ENCODE data around the gene GUCY2C.
"Not testable (repeated sequence)": the region's sequence is repeated elsewhere in the genome, so short reads cannot be mapped to it uniquely, and the experiment has no call there.

The GUCY2C gene

DNA sequence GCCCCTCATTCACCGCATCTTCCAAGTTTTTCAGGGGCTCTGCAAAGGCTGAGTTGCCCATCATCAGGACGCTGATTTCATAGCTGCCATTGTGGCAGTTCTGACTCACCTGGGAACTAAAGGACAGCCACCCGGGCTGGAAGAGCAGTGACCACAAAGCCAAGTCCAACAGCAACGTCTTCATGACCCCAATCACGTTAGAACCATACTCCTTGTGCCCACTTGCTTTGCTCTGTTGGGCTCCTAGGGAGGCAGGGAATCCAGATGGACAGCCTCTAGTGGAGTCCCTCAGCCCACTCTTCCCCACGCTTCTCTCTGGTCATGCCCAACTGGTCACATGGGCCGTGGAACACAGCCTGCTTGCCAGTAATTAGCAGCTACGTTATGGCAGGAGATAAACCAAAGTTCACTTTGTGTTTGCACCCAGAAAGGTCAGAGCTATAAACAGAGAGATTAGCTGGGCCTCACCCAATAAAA lies at the start of gene GUCY2C:
Gene GUCY2C, minus strand, starts transcription at position 335 of the 477 bp plus-strand sequence. Its CDS starts 151 bp downstream, at position 184.
- DNase-seq (ENCODE audit: low read depth), result no peak

DNA sequence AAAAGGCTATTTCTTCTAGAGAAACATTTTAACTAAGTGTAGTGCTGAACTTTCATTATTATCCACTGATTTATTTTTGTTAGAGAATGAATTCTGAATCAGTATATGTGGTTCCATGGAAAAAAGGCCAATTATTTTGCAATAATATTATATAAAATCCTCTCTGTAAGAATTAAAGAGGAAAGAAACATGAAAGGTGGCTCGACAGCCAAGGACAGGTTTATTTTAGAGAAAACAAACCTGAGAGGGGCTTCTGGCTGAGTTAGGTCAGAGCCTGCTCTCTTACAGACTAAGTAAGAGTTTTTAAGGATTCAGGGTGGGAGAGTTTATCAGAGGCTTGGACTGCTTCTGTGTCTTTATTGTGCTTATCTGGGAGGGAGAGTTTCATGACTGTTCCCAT lies 46.7 kb upstream of the GUCY2C start:
- no peak for DNase-seq (ENCODE audit: low read depth)

DNA sequence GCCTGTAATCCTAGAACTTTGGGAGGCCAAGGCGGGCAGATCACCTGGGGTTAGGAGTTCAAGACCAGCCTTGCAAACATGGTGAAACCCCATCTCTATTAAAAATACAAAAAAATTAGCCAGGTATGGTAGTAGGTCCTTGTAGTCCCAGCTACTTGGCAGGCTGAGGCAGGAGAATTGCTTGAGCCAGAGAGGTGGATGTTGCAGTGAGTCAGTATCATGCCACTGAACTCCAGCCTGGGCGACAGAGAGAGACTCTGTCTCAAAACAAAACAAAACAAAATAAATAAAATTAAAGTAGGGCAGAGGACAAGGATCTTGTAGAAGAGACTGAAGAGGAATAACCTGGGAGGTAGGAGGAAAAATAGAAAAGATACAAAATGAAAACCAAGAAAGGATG lies 45.5 kb upstream of the GUCY2C start:
- no peak for DNase-seq (ENCODE audit: low read depth)

DNA sequence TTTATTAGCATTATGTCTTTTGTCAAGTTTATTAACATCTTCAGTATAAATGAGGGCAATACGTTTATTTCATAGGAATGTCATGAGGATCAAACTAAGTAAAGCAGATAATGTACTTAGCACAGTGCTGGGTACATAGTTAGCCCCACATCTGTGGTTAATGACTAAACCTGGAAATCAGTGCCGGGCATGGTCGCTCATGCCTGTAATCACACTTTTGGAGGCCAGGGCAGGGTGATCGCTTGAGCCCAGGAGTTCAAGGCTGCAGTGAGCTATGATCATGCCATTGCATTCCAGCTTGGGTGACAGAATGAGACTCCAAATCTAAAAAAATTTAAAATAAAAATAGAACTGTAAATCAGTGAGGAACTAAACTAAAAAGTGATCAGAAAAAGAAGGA lies 44.8 kb upstream of the GUCY2C start:
- no peak for DNase-seq (ENCODE audit: low read depth)

DNA sequence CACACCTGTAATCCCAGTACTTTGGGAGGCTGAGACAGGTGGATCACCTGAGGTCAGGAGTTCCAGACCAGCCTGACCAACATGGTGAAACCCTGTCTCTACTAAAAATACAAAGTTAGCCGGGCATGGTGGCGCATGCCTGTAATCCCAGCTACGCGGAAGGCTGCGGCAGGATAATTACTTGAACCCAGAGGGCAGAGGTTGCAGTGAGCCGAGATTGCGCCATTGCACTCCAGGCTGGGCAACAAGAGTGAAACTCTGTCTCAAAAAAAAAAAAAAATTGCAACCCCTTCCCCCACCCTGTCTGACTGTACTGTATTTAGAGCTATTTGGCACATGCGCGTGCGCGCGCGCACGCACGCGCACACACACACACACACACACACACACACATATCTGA lies 40.0 kb upstream of the GUCY2C start:
- DNase-seq (ENCODE audit: low read depth), result not testable (repeated sequence)

DNA sequence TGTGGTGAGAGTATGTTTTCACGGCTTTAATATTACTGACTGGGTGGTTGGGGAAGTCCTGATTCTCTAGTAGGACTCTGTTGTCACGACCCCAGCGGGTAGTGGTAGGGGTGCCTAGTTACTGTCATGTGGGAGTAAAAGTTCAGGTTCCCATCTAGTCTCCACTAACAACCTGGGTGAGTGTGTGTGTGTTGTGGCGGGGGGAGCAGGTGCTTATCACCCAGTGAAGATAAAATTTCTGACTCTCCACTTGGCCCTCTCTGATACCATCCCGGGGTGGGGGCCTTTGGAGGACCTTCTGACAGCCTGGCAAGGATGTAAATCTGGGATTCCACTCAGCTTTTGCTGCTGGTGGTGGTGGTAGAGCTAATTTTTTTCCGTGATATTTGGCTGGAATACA lies 35.4 kb upstream of the GUCY2C start:
- no peak for DNase-seq (ENCODE audit: low read depth)

DNA sequence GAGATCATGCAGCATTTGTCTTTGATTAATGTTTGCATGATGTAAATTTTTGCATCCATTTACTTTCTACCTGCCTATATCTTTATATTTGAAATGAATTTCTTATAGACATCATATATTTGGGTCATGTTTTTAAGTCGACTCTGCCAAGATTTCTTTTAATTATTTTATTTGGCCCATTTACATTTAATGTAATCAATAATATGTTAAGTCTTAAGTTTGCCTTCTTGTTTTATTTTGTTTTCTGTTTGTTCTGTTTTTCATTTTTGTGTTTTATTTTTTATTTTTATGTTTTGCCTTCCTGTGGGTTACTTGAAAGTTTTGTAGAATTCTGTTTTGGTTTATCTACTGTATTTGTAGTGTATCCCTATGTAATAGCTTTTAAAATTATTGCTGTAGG lies 33.2 kb upstream of the GUCY2C start:
- no peak for DNase-seq (ENCODE audit: low read depth)

DNA sequence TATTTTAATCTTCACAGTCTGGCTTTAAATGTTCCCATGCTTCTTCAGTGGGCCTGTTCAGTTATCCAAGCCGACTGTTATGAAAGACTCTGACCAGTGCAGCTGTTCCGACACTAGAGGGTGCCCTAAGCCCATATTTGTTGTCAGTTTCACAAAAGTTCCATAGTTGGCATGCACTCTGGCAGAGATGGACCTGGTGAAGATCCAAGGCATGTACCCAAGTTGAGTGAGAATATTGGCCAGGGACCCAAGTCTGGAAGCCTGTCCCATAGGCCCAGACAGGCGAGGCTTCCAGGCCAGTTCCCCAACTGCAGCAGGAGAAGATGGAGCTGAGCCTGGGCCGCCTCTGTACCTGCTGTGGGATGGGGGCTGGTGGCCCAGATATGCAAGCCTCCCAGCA lies 27.4 kb upstream of the GUCY2C start:
- DNase-seq (ENCODE audit: low read depth), result peak; percentile 36

DNA sequence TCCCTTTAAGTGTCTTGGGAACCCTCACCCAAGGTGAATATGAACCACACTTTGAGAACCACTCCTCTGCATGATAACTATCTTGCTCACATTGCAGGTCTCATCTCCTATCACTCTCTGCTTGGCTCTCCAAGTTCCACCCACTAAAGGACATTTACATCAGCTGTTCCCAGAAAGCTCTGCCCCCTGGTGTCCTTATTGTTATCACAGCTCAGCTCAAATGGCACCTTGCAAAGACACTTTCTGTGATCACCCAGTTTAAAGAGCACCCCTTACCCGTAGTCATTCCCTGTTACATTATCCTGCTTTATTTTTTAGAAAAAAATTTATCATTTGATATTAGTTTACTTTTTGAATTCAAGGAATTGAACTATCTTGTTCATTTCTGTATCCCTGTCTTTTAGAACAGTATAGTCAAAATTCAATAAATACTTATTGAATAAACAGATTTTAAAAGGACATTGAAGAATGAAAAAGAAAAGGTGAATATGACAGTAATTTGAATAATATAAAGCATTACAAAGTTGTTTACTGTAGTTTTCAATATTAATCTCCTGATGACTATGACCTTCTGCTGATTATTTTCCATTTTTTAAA lies 20.5 kb upstream of the GUCY2C start:
- DNase-seq (ENCODE audit: low read depth), result peak; percentile 23

DNA sequence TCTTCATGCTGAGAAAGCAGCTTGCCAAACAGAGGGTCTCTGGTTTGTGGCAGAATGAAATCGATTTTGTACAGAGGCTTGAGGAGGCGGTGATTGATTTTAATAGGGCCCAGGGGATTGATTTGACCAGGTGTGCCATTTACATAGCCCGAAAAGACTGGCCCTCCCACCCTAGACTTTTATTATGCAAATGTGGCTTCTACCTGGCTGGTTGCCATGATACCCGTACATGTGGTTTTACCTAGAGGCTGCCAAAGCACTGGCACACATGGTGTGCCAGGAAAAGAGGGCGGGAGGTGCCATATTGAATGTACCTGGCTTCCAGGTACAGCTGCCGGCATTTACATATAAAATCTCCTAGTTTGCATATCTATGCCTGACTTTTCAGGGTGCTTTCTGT lies 18.0 kb upstream of the GUCY2C start:
- DNase-seq (ENCODE audit: low read depth), result no peak

DNA sequence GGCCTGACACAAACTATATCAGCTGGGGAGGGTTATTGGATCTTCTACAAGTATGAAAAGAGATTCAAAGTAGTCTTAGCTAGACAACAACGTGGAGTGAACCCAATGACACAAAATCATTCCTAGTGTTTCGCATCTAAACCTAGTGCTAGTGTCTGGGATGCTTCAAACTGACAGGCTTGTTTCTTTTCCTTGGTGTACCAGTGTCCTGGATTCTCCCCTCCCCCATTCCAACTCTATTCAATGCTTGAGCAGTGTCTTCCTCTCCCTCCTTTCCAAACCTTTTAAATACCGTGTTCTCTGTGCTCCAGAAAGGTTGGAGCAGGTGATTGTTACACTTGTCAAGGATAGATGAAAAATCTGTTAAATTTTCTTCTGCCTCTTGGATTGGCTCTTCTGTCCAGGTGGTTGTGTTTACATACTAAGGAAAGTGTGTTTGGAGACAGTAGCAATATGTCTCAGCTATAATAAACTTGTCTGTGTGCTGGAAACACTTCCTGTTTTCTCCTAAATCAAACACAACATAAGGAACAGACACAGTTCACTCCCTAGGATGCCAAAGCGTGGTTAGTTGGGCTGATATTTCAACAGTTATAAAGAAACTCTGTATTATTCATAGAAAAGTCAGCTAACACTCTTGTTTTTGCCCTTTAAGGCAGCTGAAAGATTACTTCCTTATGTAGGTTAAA lies 14.4 kb upstream of the GUCY2C start:
- no peak for DNase-seq (ENCODE audit: low read depth)

DNA sequence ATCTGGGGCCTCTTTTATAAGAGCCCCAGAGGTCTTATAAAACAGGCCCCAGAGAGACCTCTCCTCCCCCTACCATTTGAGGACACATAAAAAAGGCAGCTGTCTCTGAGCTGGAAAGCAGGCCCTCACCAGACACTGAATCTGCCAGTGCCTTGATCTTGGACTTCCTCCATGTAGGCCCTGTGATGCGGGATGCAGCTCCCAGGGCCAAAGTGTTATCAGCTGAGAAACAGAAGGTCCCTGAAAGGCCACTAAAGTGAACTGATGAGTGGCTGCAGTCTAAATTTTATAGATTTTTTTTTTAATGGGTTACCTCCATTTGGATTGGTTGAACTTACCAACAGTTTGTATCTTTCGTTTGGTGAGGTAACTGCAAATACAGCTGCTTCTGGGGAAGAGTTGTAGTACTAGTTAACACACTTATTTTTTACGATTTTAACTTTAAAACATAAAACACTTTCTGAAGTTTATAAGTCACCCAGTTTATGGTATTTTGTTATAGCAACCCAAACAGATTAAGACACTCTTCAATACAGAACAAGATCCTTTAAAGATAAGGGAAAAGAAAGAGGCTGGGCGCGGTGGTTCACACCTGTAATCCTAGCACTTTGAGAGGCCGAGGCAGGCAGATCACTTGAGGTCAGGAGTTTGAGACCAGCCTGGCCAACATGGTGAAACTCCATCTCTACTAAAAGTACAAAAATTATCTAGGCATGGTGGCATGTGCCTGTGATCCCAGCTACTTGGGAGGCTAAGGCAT lies 5.6 kb upstream of the GUCY2C start:
- no peak for DNase-seq (ENCODE audit: low read depth)

DNA sequence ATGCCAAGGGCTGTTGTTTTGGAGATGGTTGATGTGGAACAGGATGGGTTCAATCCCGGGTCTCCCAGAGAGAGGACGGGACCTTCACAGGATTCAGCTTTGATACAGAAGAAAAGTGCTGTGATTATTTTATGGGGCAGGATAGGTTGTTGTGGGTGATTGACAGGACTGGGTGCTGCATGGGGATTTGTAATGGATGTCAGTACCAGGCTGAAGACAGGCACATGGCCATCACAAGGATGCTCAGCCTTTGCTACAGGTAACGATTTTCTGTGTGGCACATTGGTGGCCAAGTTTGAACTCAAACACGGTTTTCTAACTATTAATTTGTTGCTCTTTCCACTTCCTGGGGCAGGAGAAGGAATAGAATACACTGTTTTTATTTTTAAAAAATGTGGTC lies 4.5 kb upstream of the GUCY2C start:
- DNase-seq (ENCODE audit: low read depth), result no peak

DNA sequence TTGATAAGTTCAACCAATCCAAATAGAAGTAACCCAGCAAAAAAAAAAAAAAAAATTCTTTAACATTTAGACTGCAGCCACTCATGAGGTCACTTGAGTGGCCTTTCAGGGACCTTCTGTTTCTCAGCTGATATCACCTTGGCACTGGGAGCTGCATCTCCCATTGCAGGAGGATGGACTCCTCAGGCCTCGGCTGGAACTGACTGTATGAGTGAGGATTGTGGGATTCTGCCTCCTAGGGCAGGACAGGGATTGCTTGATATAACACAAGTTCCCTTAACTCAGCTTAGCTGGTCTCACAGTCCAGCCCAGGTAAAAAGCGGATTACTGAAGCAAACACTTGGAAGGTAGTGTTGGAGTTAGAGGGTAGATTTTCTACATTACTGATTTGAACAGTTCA lies 3.5 kb upstream of the GUCY2C start:
- DNase-seq (ENCODE audit: low read depth), result no peak

DNA sequence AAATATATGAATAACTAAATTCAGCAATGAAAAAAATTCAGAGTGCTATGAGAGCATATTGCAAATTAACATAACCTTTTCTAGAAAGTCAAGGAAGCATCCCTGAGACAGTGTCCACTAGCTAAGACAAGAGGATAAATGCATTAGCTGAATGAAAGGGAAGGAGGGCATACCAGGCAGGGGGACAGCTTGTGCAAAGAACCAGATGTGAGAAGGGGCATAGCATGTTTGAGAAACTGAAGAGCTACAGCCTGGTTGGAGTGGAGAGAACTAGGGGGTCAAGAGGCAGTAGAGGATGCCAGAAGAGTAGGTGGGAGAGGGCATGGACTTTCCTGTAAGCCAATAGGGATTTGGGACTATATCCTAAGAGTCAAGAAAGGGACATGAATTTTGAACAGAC lies 2.2 kb upstream of the GUCY2C start:
- DNase-seq (ENCODE audit: low read depth), result no peak

DNA sequence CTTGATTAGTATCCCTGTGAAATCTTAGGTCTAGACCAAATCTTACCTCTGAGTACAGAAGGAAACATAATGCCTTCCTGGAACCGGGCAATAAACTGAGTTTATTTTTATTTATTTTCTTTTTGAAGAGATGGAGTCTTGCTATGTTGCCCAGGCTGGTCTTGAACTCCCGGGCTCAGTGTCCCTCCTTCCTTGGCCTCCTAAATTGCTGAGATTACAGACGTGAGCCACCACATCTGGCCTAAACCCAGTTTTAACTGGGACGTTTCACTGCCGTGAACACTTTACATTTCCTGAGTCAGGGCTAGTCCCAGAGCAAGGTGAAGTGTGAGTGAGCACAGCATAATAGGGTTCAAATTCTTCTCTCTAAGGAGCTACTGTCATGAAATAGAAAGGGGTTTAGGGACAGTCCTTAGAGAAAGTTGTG lies 671 bp downstream of the GUCY2C start:
- DNase-seq (ENCODE audit: low read depth), result no peak

DNA sequence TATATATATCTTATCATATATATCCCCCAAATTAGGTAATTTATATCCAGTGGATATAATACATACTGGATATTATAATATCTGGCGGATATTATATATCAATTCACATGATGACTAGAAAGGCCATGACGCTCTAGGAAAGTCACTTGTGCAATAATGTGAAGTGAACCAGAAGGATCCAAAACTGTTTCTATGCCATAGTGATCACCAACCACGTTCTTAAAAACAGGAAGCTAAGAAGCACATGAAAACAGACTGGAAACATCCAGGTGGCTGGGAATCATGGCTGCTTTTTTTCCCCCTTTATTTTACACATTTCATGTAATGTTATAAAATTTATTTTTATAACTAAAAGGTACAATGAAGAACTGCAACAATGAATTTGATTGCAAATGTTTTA lies 1.4 kb downstream of the GUCY2C start:
- DNase-seq (ENCODE audit: low read depth), result no peak

DNA sequence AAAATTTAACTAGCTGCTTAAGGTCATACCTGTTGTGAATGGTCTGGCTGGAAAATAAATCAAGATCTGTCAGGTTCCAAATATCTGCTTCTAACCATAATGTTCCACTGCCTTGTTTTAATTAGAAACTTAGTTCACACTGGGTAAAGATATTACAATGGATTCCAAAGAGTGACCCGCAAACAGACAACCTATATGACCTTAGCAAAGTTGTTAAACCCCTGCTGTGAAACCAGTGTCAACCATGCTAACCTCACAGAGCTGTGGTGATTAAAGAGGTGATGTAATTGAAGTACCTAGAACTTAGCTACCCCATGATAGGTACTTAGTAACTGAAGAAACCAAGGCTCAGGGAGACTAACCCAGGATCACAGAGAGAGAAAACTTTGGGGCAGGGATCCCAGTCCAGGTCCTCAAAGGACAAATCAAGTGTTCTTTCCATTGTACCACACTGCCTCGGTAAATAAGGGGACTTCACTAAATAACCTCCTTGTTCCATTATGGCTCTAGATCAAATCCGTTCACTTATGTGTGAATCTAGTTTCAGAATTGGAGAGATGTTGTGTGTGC lies 2.2 kb downstream of the GUCY2C start:
- no peak for DNase-seq (ENCODE audit: low read depth)

DNA sequence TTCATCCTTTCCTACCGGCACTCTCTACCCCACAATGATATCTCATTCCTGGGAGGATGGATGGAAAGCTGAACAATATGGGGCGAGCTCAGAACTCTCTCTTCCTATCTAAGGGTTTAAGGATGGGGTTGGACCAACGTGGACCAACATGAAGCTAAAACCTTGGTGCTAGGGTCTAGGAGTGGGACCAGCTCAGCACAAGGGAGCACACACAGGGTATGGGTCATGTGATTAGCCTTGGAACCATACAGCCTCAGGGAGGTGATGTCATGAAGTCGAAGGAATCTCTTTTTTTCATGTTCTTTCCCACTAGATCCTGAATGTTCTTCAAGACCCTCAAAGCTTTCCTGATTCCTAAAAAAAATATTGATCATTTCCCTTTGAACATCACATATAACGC lies 3.3 kb downstream of the GUCY2C start:
- no peak for DNase-seq (ENCODE audit: low read depth)

DNA sequence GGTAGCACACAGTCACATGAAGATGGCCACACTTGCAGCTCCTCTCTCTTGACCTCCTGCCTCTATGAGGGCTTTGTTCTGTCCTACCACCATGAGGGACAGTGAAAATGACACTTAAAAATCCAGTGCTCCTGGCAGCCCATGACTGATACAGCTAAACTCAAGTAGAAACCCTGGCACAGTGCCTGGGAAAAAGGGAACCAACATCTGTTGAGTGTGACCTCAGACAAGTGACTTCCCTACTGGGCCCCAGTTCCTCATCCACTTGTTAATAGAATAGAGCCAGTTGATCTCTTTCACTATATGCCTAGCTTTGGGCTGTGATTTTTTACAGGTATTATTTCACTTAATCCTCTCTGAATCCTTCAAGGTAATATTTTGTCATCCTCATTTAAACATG lies 4.8 kb downstream of the GUCY2C start:
- DNase-seq (ENCODE audit: low read depth), result no peak

DNA sequence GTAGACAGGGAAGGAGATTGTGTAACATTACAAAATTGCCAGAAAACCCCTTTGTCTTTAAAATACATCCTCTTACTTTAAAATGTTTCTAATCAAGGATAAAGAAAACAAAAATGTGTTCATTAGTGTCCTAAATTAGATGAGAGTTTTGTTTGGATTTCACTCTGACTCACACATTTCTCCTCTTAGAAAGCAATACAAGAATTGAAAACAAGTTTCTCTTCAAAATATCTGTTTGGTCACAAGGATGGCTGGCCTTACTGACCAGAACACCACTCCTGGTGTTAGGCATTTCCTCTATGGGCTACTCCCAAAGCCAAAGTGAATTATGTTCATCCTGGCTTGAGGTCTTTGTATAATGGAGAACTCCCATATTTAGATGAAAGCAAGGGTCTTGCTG lies 6.4 kb downstream of the GUCY2C start:
- DNase-seq (ENCODE audit: low read depth), result no peak

DNA sequence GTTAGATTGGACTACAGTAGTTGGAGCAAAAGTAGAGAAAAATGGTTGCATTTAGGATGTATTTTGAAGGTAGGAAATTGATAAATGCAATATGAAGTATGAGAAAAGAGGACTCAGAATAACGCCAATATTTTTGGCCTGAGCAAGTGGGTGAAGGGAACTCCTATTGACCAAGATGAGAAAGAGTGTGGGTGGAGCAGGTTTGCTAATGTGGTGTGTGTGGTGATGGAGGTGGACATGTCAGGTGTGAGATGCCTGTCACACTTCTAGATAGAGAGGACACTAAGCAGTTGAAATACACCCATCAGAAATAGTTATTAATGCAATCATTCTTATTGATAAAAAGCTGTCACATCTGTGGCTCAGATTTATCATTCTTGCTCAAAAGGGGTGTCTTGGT lies 7.3 kb downstream of the GUCY2C start:
- DNase-seq (ENCODE audit: low read depth), result no peak

DNA sequence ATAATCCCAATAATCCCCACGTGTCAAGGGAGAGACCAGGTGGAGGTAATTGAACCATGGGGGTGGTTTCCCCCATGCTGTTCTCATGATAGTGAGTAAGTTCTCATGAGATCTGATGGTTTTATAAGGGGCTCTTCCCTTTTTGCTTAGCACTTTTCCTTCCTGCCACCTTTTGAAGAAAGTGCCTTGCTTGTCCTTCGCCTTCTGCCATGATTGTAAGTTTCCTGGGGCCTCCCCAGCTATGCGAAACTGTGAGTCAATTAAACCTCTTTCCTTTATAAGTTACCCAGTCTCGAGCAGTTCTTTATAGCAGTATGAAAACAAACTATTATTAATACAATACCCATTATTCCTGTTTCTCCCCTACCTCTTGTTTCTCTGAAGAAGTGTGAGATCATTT lies 14.2 kb downstream of the GUCY2C start:
- not testable (repeated sequence) for DNase-seq (ENCODE audit: low read depth)

All from stimulated activated CD8-positive, alpha-beta memory T cell treated with anti-CD3 and anti-CD28 coated beads, Interleukin-12 subunit alpha, Interleukin-12 subunit beta, amount 100 ng/mL, for 1 hour (primary cell).